Transverse colon (tissue), 4 donors: Measurements from ENCODE around the gene MZT2B.
"Not testable (repeated sequence)": the region's sequence is repeated elsewhere in the genome, so short reads cannot be mapped to it uniquely, and the experiment has no call there.

Experiments
- CTCF ChIP-seq, 5 experiments: fragments of 200-600 bp in 3 of 5; fragments of 450-650 bp in 2 of 5; sonication (generic) in 3 of 5; IDR thresholded peaks; 1 replicate in 2 of 5; 2 replicates in 3 of 5; pipeline ENCODE4 v1.5.1; 2016 to 2017; ENCODE audit warnings: antibody characterized with exemption in 5 of 5, inconsistent platforms in 3 of 5, mild to moderate bottlenecking in 2 of 5, moderate library complexity in 1 of 5
- POLR2A ChIP-seq: fragments of 450-650 bp; IDR thresholded peaks from one replicate; pipeline ENCODE4 v1.6.1; 2016; ENCODE audit warnings: antibody characterized with exemption, mild to moderate bottlenecking, moderate library complexity
- POLR2AphosphoS5 ChIP-seq, 3 donors: sonication (generic); formaldehyde crosslinking; IDR thresholded peaks; one replicate each; pipeline ENCODE4 v1.6.1; 2016; ENCODE audit warnings: antibody characterized with exemption in 3 of 3

GRCh38 chr2:130141645-130142370, 40.3 kb upstream of the MZT2B start:
- TF ChIP-seq CTCF (IDR thresholded peaks at IDR 0.05); POLR2AphosphoS5 (IDR thresholded peaks at IDR 0.05); POLR2A: not testable (repeated sequence)
